ENCODE results near the gene KIAA1549.

Gene KIAA1549

DNA sequence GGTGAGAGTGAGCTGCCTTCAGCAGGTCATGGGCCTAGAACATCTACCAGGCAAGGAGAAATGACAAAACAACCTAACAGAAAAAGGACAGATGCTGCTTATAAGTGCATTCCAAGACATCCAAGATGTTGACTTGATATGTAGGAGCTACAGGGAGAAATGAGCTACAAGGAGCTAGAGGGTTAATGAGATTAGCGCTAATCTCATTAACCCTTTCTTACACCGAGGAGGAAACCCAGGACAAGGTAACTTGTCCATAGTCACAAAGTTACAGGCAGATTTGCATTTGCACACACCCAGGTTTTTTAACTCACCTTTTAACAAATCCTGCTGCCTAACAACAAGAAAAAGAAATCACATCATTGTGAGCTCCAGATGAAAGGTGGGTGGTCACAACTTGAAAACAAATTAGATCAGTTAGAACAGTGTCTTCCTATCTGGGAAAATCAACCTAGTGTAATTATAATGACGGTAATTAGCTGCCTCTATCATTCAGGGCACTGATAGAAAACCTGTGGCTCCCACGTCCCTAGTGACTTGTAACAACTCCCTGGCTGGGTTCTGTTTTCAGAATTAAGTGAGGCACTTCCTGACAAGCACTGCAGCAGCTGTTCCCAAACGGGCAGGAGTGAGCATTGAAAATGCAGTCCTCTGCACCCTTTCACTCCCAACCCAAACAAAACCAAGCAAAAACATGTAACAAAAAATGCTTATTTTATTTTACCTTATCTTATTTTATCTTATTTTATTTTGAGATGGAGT, 5.7 kb downstream of the KIAA1549 start:
- H3K9me3 ChIP-seq (ENCODE audit: control insufficient read depth, low read length): no peaks in the 10 kb centered on the region
- no peak overlapping the region for H3K4me3 ChIP-seq (ENCODE audit: insufficient read depth, low read depth, low read length)
- WGBS, 2 experiments: 11% methylated on average over 5 of the region's 5 CpGs
- H3K4me1 ChIP-seq (ENCODE audit: control insufficient read depth, insufficient read depth, low read length): peaks cover 30% of the 10 kb centered on the region
- no peaks in the 10 kb centered on the region for H3K27me3 ChIP-seq (ENCODE audit: control insufficient read depth, insufficient read depth, low read length, poor library complexity, severe bottlenecking)
- no peaks in the 10 kb centered on the region for H3K36me3 ChIP-seq (ENCODE audit: control insufficient read depth, insufficient read depth, low read length)
- no peak overlapping the region for H3K27ac ChIP-seq (ENCODE audit: insufficient read depth, low read depth, low read length, poor library complexity, severe bottlenecking)

- no peaks in the 10 kb centered on the region for H3K27me3 ChIP-seq (ENCODE audit: control insufficient read depth, insufficient read depth, low read length, poor library complexity, severe bottlenecking)
- H3K36me3 ChIP-seq (ENCODE audit: control insufficient read depth, insufficient read depth, low read length): no peaks in the 10 kb centered on the region
- no peak overlapping the region for H3K4me3 ChIP-seq (ENCODE audit: insufficient read depth, low read depth, low read length)
- no peak overlapping the region for H3K27ac ChIP-seq (ENCODE audit: insufficient read depth, low read depth, low read length, poor library complexity, severe bottlenecking)
- peaks cover 26% of the 10 kb centered on the region for H3K4me1 ChIP-seq (ENCODE audit: control insufficient read depth, insufficient read depth, low read length)
- no peaks in the 10 kb centered on the region for H3K9me3 ChIP-seq (ENCODE audit: control insufficient read depth, low read length)
- 33 to 36% methylated on average over 5 of the region's 5 CpGs for WGBS, 2 experiments
These were observed 6.4 kb downstream of the KIAA1549 start for GRCh38 chr7:138974675-138975292.

- Histone ChIP-seq H3K27ac (ENCODE audit: insufficient read depth, low read depth, low read length, poor library complexity, severe bottlenecking) (no peak overlapping the region), H3K4me1 (ENCODE audit: control insufficient read depth, insufficient read depth, low read length) (peaks cover 23% of the 10 kb centered on the region)
- 62 to 68% methylated on average over 4 of the region's 4 CpGs for WGBS, 2 experiments
These were observed 7.1 kb downstream of the KIAA1549 start for GRCh38 chr7:138974103-138974502.

GRCh38 chr7:138970952-138971351, 10.2 kb downstream of the KIAA1549 start:
- Histone ChIP-seq H3K4me1 (ENCODE audit: control insufficient read depth, insufficient read depth, low read length) (peaks cover 16% of the 10 kb centered on the region), H3K27me3 (ENCODE audit: control insufficient read depth, insufficient read depth, low read length, poor library complexity, severe bottlenecking) (no peaks in the 10 kb centered on the region), H3K4me3 (ENCODE audit: insufficient read depth, low read depth, low read length) (no peak overlapping the region), H3K27ac (ENCODE audit: insufficient read depth, low read depth, low read length, poor library complexity, severe bottlenecking) (no peak overlapping the region), H3K9me3 (ENCODE audit: control insufficient read depth, low read length) (no peaks in the 10 kb centered on the region), H3K36me3 (ENCODE audit: control insufficient read depth, insufficient read depth, low read length) (no peaks in the 10 kb centered on the region)
- 85 to 87% methylated on average over 6 of the region's 6 CpGs for WGBS, 2 experiments

More at GRCh38 chr7:138974103-138974502, 7.1 kb downstream of the KIAA1549 start:
- H3K27me3 ChIP-seq (ENCODE audit: control insufficient read depth, insufficient read depth, low read length, poor library complexity, severe bottlenecking): no peaks in the 10 kb centered on the region
- H3K4me3 ChIP-seq (ENCODE audit: insufficient read depth, low read depth, low read length): no peak overlapping the region
- H3K36me3 ChIP-seq (ENCODE audit: control insufficient read depth, insufficient read depth, low read length): no peaks in the 10 kb centered on the region
- H3K9me3 ChIP-seq (ENCODE audit: control insufficient read depth, low read length): no peaks in the 10 kb centered on the region

DNA sequence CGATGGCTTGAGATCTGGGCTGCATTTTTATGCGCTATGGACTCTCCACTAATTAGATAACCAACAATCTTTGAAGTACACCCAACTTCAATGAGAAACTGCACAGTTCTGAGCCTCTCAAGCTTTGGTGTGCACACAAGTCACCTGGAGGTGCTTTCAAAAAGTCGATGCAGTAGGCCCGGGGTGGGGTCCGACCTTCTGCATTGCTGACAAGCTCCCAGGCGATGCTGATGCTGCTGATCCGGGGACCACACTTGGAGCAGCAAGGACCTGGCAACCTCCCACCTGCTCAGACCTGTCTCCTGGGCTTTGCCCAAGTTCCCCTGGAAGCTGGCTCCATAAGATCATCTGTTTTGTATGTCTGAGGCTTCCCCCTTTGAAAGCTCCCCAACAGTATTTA, 10.7 kb downstream of the KIAA1549 start:
- no peak overlapping the region for H3K4me3 ChIP-seq (ENCODE audit: insufficient read depth, low read depth, low read length)
- peaks cover 16% of the 10 kb centered on the region for H3K4me1 ChIP-seq (ENCODE audit: control insufficient read depth, insufficient read depth, low read length)
- H3K27me3 ChIP-seq (ENCODE audit: control insufficient read depth, insufficient read depth, low read length, poor library complexity, severe bottlenecking): no peaks in the 10 kb centered on the region
- H3K9me3 ChIP-seq (ENCODE audit: control insufficient read depth, low read length): no peaks in the 10 kb centered on the region
- 95 to 96% methylated on average over 7 of the region's 7 CpGs for WGBS, 2 experiments
- H3K36me3 ChIP-seq (ENCODE audit: control insufficient read depth, insufficient read depth, low read length): no peaks in the 10 kb centered on the region
- H3K27ac ChIP-seq (ENCODE audit: insufficient read depth, low read depth, low read length, poor library complexity, severe bottlenecking): no peak overlapping the region

- no peaks in the 10 kb centered on the region for H3K9me3 ChIP-seq (ENCODE audit: control insufficient read depth, low read length)
- peaks cover 7% of the 10 kb centered on the region for H3K4me1 ChIP-seq (ENCODE audit: control insufficient read depth, insufficient read depth, low read length)
- H3K27me3 ChIP-seq (ENCODE audit: control insufficient read depth, insufficient read depth, low read length, poor library complexity, severe bottlenecking): no peaks in the 10 kb centered on the region
- no peak overlapping the region for H3K4me3 ChIP-seq (ENCODE audit: insufficient read depth, low read depth, low read length)
- 94 to 96% methylated on average over 4 of the region's 4 CpGs for WGBS, 2 experiments
- H3K27ac ChIP-seq (ENCODE audit: insufficient read depth, low read depth, low read length, poor library complexity, severe bottlenecking): no peak overlapping the region
- no peaks in the 10 kb centered on the region for H3K36me3 ChIP-seq (ENCODE audit: control insufficient read depth, insufficient read depth, low read length)
These were observed 14.0 kb downstream of the KIAA1549 start for GRCh38 chr7:138967159-138967558.

DNA sequence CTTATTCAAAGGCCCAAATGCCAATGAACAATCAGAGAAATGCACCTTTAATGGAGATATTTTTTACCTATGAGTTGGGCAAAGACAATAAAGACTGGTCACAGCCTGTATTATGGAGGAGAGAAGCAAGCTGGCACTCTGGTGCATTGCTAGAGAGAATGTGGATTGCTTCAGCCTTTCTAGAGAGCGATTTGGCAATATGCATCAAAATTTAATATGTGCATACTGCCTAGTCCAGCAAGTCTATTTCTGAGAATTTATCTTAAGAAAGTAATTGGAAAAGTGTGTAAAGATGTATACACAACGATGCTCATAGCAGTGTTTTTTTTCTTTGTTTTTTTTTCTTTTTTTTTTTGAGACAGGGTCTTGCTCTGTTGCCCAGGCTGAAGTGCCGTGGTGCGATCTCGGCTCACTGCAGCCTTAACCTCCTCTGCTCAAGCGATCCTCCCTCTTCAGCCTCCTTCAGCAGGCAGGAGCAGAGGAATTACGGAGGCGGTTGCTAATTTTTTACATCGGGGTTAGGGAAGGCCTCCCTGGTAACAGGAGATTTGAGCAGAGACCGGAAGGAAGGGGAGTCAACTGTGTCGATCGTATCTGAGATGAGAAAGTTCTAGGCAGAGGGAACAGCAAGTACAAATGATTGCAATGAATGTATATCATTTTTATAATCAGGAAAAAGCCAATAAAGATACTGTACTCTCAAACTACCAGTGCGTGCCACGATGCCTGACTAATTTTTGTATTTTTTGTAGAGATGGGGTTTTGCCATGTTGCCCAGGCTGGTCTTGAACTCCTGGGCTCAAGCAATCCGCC, 16.4 kb downstream of the KIAA1549 start:
- WGBS, 2 experiments: 93 to 96% methylated on average over 13 to 15 of the region's 15 CpGs

GRCh38 chr7:138963675-138964074, 17.5 kb downstream of the KIAA1549 start:
- H3K9me3 ChIP-seq (ENCODE audit: control insufficient read depth, low read length): no peaks in the 10 kb centered on the region
- peaks cover 3% of the 10 kb centered on the region for H3K4me1 ChIP-seq (ENCODE audit: control insufficient read depth, insufficient read depth, low read length)
- 94 to 97% methylated on average over 4 to 5 of the region's 5 CpGs for WGBS, 2 experiments
- no peaks in the 10 kb centered on the region for H3K27me3 ChIP-seq (ENCODE audit: control insufficient read depth, insufficient read depth, low read length, poor library complexity, severe bottlenecking)
- no peaks in the 10 kb centered on the region for H3K36me3 ChIP-seq (ENCODE audit: control insufficient read depth, insufficient read depth, low read length)
- no peak overlapping the region for H3K27ac ChIP-seq (ENCODE audit: insufficient read depth, low read depth, low read length, poor library complexity, severe bottlenecking)
- no peak overlapping the region for H3K4me3 ChIP-seq (ENCODE audit: insufficient read depth, low read depth, low read length)

More for the DNA sequence above, 16.4 kb downstream of the KIAA1549 start:
- Histone ChIP-seq H3K4me1 (ENCODE audit: control insufficient read depth, insufficient read depth, low read length) (peaks cover 3% of the 10 kb centered on the region), H3K27me3 (ENCODE audit: control insufficient read depth, insufficient read depth, low read length, poor library complexity, severe bottlenecking) (no peaks in the 10 kb centered on the region), H3K4me3 (ENCODE audit: insufficient read depth, low read depth, low read length) (no peak overlapping the region), H3K9me3 (ENCODE audit: control insufficient read depth, low read length) (no peaks in the 10 kb centered on the region), H3K27ac (ENCODE audit: insufficient read depth, low read depth, low read length, poor library complexity, severe bottlenecking) (no peak overlapping the region), H3K36me3 (ENCODE audit: control insufficient read depth, insufficient read depth, low read length) (no peaks in the 10 kb centered on the region)

GRCh38 chr7:138962561-138963270, 18.5 kb downstream of the KIAA1549 start:
- Histone ChIP-seq H3K27ac (ENCODE audit: insufficient read depth, low read depth, low read length, poor library complexity, severe bottlenecking) (no peak overlapping the region), H3K36me3 (ENCODE audit: control insufficient read depth, insufficient read depth, low read length) (no peaks in the 10 kb centered on the region), H3K27me3 (ENCODE audit: control insufficient read depth, insufficient read depth, low read length, poor library complexity, severe bottlenecking) (no peaks in the 10 kb centered on the region), H3K9me3 (ENCODE audit: control insufficient read depth, low read length) (no peaks in the 10 kb centered on the region), H3K4me1 (ENCODE audit: control insufficient read depth, insufficient read depth, low read length) (peaks cover 3% of the 10 kb centered on the region), H3K4me3 (ENCODE audit: insufficient read depth, low read depth, low read length) (no peak overlapping the region)
- 86 to 89% methylated on average over 10 of the region's 10 CpGs for WGBS, 2 experiments
